A673 (cell line): ENCODE data around the gene SLC25A46. TPM values are rescaled to one million over a fixed set of nuclear protein-coding genes. Genes with fewer than 3 reads are reported as not detected.

ENCODE experiments used
- BruUV-seq: library from RNA; stranded (reverse); fragments of 400-500 nt; replicated peaks from 2 replicates; lab custom pipeline; 2021; lab: Mats Ljungman, UMichigan
- CTCF ChIA-PET: fragments of 300-600 bp; sonication (Branson Sonifier 250); formaldehyde crosslinking; loops from one replicate; lab custom pipeline; 2022; ENCODE audit warnings: antibody characterized with exemption; lab: Charles Lee
- POLR2A ChIA-PET: fragments of 300-600 bp; sonication (Branson Sonifier 250); formaldehyde crosslinking; loops from one replicate; lab custom pipeline; 2022; ENCODE audit warnings: antibody characterized with exemption; ENCODE audit not compliant: low non-redundant PET; lab: Charles Lee
- DNase-seq: peaks from one replicate; pipeline ENCODE4 v3.0.0-alpha.2; 2015; ENCODE audit warnings: low spot score
- H3K27ac ChIP-seq: fragments of 200-600 bp; sonication (generic); 2 replicates; pipeline ENCODE4 v1.5.1; 2016; ENCODE audit warnings: mixed run types, low read depth, mild to moderate bottlenecking, mixed read lengths, antibody characterized with exemption, low read length; ENCODE audit not compliant: poor library complexity, severe bottlenecking
- H3K27me3 ChIP-seq: fragments of 200-600 bp; sonication (generic); replicated peaks from 2 replicates; pipeline ENCODE4 v1.6.1; 2017; ENCODE audit warnings: mixed run types, low read depth, mild to moderate bottlenecking, mixed read lengths, antibody characterized with exemption, low read length; ENCODE audit not compliant: insufficient read depth, poor library complexity
- H3K36me3 ChIP-seq: fragments of 200-600 bp; sonication (generic); 2 replicates; pipeline ENCODE4 v1.6.1; 2016; ENCODE audit warnings: mixed run types, mild to moderate bottlenecking, mixed read lengths, antibody characterized with exemption, low read length; ENCODE audit not compliant: insufficient read depth, poor library complexity, severe bottlenecking
- H3K4me1 ChIP-seq: fragments of 200-600 bp; sonication (generic); 2 replicates; pipeline ENCODE4 v1.6.1; 2017; ENCODE audit warnings: mixed run types, mild to moderate bottlenecking, mixed read lengths, antibody characterized with exemption, low read length; ENCODE audit not compliant: insufficient read depth, poor library complexity, severe bottlenecking
- H3K4me3 ChIP-seq: fragments of 200-600 bp; sonication (generic); 2 replicates; pipeline ENCODE4 v1.5.1; 2016; ENCODE audit warnings: low read depth, mixed run types, mild to moderate bottlenecking, mixed read lengths, low read length; ENCODE audit not compliant: poor library complexity, severe bottlenecking
- H3K9me3 ChIP-seq: fragments of 200-600 bp; sonication (generic); 2 replicates; pipeline ENCODE4 v1.6.1; 2016; ENCODE audit warnings: mixed run types, low read depth, mild to moderate bottlenecking, mixed read lengths, antibody characterized with exemption, low read length; ENCODE audit not compliant: poor library complexity, severe bottlenecking
- EZH2 ChIP-seq: fragments of 200-600 bp; sonication (generic); IDR thresholded peaks from 2 replicates; pipeline ENCODE4 v1.6.1; 2017; ENCODE audit warnings: borderline replicate concordance, low read depth, mild to moderate bottlenecking, mixed read lengths, antibody characterized with exemption, low read length; ENCODE audit not compliant: poor library complexity, severe bottlenecking
- intact Hi-C: fragments of 100-400 bp; cut with micrococcal nuclease; formaldehyde crosslinking; loops from one replicate; pipeline ENCODE4 v1.10.0; 2022; ENCODE audit not compliant: unreplicated experiment
- total RNA-seq: library from RNA; stranded (reverse); gene quantifications from 2 replicates; pipeline ENCODE4 v1.2.3, GENCODE V29; 2021
- TF ChIP-seq, protein P1 (sequence below): fragments of 300-800, 200-600 bp; sonication (generic); conservative IDR thresholded peaks from 2 replicates; pipeline ENCODE4 v1.5.1; 2017; ENCODE audit warnings: low read depth, mild to moderate bottlenecking, antibody characterized with exemption, low read length, moderate library complexity, mixed read lengths

The SLC25A46 gene
- total RNA-seq, 1 experiment from 2014 or later = 27.2 TPM

DNA sequence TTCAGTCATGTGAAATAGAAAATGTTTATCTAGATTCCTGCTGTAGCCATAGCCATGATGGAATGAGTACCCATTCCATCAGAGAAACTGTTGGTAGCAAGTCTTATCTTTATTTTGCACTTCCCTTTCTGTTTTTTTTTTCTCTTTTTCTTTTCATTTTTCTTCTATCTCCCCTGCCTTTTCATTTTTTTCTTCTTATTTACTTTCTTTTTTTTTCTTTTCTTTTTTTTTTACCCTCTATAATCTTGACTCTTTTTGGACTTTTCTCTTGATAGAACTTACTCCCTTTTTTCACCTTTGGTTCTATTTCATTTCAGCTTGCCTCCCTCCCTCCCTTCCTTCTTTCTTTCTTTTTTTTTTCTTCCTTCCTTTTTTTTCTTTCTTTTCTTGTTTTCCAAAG is 15.4 kb downstream of the SLC25A46 start:
- no peak for DNase-seq
- H3K4me3 ChIP-seq = no peak overlapping the region
- no peak overlapping the region for H3K27ac ChIP-seq
- H3K27me3 ChIP-seq = no peaks in the 10 kb centered on the region
- CTCF ChIA-PET = no interaction called here
- H3K9me3 ChIP-seq = no peaks in the 10 kb centered on the region
- TF ChIP-seq, protein P1, sequence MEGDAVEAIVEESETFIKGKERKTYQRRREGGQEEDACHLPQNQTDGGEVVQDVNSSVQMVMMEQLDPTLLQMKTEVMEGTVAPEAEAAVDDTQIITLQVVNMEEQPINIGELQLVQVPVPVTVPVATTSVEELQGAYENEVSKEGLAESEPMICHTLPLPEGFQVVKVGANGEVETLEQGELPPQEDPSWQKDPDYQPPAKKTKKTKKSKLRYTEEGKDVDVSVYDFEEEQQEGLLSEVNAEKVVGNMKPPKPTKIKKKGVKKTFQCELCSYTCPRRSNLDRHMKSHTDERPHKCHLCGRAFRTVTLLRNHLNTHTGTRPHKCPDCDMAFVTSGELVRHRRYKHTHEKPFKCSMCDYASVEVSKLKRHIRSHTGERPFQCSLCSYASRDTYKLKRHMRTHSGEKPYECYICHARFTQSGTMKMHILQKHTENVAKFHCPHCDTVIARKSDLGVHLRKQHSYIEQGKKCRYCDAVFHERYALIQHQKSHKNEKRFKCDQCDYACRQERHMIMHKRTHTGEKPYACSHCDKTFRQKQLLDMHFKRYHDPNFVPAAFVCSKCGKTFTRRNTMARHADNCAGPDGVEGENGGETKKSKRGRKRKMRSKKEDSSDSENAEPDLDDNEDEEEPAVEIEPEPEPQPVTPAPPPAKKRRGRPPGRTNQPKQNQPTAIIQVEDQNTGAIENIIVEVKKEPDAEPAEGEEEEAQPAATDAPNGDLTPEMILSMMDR = no peak
- no peak for TF ChIP-seq EZH2
- no peaks in the 10 kb centered on the region for H3K4me1 ChIP-seq
- intact Hi-C loops = loop anchor here (10.0 kb wide), 2 partner anchors 111 to 341 kb away; partner anchors contain the start of gene WDR36
- BruUV-seq = no TSS peak
- POLR2A ChIA-PET = no interaction called here
- peaks cover 6% of the 10 kb centered on the region for H3K36me3 ChIP-seq

DNA sequence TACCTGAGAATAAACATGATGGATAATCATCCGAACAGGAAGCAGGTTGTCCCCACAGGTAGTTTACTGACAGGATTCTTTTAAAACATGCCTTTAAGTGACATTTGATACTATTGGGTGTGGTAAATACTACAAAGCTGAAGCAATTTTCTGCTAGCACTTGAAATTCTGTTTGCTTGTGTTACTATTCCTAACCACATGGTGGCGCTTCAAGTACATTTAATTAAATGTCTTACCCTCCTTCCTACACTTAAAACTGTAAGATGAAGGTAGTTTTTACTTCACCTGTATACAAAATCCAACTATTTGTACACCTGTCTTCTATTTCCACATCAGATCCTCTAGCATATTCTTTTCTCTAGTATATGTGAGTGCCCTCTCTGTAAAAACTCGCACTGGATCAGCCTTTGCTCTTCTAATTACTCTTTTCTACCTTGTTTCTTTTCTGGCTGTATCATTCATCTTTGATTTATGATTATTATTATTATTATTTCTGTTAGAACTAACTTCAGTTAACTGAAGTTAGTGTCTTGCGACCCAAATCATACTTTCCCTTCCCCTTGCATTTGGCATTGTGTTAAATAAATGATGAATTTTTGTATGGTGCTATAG is 18.4 kb downstream of the SLC25A46 start:
- Histone ChIP-seq H3K36me3 (peaks cover 14% of the 10 kb centered on the region), H3K27ac (no peak overlapping the region), H3K9me3 (no peaks in the 10 kb centered on the region), H3K4me1 (no peaks in the 10 kb centered on the region), H3K4me3 (no peak overlapping the region), H3K27me3 (no peaks in the 10 kb centered on the region)
- peak; percentile 59 for DNase-seq
- CTCF ChIA-PET = no interaction called here
- intact Hi-C loops = loop anchor here (2.0 to 10.0 kb wide), 4 partner anchors 108 to 1390 kb away; partner anchors contain the start of gene WDR36
- BruUV-seq = no TSS peak
- TF ChIP-seq, protein P1 = peak; percentile 72
- TF ChIP-seq EZH2 = no peak
- POLR2A ChIA-PET = interaction anchor here (0.6 kb wide), 1 partner anchor 15 kb away, joined by 5 read pairs; no protein-coding TSS in a partner anchor

DNA sequence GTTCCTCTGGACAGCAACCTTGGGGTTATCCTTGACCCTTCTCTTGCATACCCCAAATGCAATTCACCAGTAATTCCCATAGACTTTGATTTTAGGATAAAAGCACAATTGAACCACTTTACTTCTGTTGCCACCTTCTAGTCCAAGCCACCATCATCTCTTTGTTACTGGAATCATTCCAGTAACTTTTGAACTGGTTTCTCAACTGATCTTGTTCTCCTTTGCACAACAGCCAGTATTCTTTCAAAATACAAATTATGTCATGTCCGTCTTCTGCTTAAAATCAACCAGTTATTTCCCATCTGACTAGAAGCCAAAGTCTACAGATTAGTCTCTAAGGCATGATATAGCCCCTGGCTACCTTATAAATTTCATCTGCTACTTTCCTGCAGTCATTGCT is 21.4 kb downstream of the SLC25A46 start:
- Histone ChIP-seq H3K4me1 (no peaks in the 10 kb centered on the region), H3K27me3 (no peaks in the 10 kb centered on the region), H3K9me3 (no peaks in the 10 kb centered on the region), H3K36me3 (peaks cover 20% of the 10 kb centered on the region), H3K27ac (no peak overlapping the region), H3K4me3 (no peak overlapping the region)
- POLR2A ChIA-PET = no interaction called here
- CTCF ChIA-PET = no interaction called here
- intact Hi-C loops = no loop called here
- no peak for TF ChIP-seq EZH2
- TF ChIP-seq, protein P1 = no peak
- DNase-seq = no peak
- BruUV-seq = no TSS peak
